ENCODE results near the gene DPP4.

GRCh38 chr2:162037028-162037795, 36.8 kb downstream of the DPP4 start:
- TF ChIP-seq, protein P1, sequence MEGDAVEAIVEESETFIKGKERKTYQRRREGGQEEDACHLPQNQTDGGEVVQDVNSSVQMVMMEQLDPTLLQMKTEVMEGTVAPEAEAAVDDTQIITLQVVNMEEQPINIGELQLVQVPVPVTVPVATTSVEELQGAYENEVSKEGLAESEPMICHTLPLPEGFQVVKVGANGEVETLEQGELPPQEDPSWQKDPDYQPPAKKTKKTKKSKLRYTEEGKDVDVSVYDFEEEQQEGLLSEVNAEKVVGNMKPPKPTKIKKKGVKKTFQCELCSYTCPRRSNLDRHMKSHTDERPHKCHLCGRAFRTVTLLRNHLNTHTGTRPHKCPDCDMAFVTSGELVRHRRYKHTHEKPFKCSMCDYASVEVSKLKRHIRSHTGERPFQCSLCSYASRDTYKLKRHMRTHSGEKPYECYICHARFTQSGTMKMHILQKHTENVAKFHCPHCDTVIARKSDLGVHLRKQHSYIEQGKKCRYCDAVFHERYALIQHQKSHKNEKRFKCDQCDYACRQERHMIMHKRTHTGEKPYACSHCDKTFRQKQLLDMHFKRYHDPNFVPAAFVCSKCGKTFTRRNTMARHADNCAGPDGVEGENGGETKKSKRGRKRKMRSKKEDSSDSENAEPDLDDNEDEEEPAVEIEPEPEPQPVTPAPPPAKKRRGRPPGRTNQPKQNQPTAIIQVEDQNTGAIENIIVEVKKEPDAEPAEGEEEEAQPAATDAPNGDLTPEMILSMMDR (IDR thresholded peaks at IDR 0.05; ENCODE audit: poor library complexity, severe bottlenecking) = no peak
- TF ChIP-seq EP300 (conservative IDR thresholded peaks at IDR 0.05; ENCODE audit: poor library complexity, severe bottlenecking) = no peak
- TF ChIP-seq POLR2AphosphoS5 (IDR thresholded peaks at IDR 0.05) = no peak
- TF ChIP-seq SMC3 (conservative IDR thresholded peaks at IDR 0.05; ENCODE audit: poor library complexity) = no peak
- no peak for TF ChIP-seq RAD21 (conservative IDR thresholded peaks at IDR 0.05)
- no peak for TF ChIP-seq TAF1 (IDR thresholded peaks at IDR 0.05; ENCODE audit: low read depth)

Measured in neural cell (in vitro differentiated cells).